HepG2 (cell line): ENCODE data around the gene FAM120AOS. TPM values are rescaled to one million over a fixed set of nuclear protein-coding genes. Genes with fewer than 3 reads are reported as not detected.
A peak's percentile ranks its signal among the peaks of the same experiment; 100 is the strongest.

Experiments
- FOXK2 ChIP-seq: fragments of 450-650 bp; IDR thresholded peaks from 2 replicates; pipeline ENCODE4 v1.6.1; 2016
- FOXO1 ChIP-seq: sonication (generic); formaldehyde crosslinking; IDR thresholded peaks from 2 replicates; pipeline ENCODE4 v1.4.0; 2020; ENCODE audit warnings: missing genetic modification reagents
- HNRNPL ChIP-seq: fragments of 200-400 bp; formaldehyde crosslinking; IDR thresholded peaks from 2 replicates; pipeline ENCODE4 v1.6.1; 2017; ENCODE audit warnings: mild to moderate bottlenecking, low read depth, low read length
- HNRNPLL ChIP-seq: fragments of 200-400 bp; formaldehyde crosslinking; IDR thresholded peaks from 2 replicates; pipeline ENCODE4 v1.6.1; 2017; ENCODE audit warnings: mild to moderate bottlenecking, low read depth, low read length; ENCODE audit not compliant: poor library complexity, severe bottlenecking
- ISL2 ChIP-seq: sonication (generic); formaldehyde crosslinking; IDR thresholded peaks from 2 replicates; pipeline ENCODE4 v1.5.0; 2020; ENCODE audit warnings: missing genetic modification reagents
- KMT2A ChIP-seq: sonication (generic); formaldehyde crosslinking; IDR thresholded peaks from 2 replicates; pipeline ENCODE4 v1.4.0; 2020; ENCODE audit warnings: missing genetic modification reagents
- MYC ChIP-seq: sonication (generic); formaldehyde crosslinking; IDR thresholded peaks from 2 replicates; pipeline ENCODE4 v1.9.0; 2021; ENCODE audit warnings: missing genetic modification reagents, borderline replicate concordance
- NFKBIZ ChIP-seq: IDR thresholded peaks from 2 replicates; pipeline ENCODE4 v1.6.1; 2018; ENCODE audit warnings: missing genetic modification reagents, missing compliant biosample characterization
- NONO ChIP-seq, 2 experiments: fragments of 450-650 bp in 1 of 2; sonication (generic) in 1 of 2; formaldehyde crosslinking in 1 of 2; IDR thresholded peaks in 1 of 2; conservative IDR thresholded peaks in 1 of 2; 2 replicates each; pipeline versions ENCODE4 v1.6.1 to v1.8.0; 2017 to 2022; ENCODE audit warnings: mild to moderate bottlenecking in 1 of 2, missing genetic modification reagents in 1 of 2, moderate library complexity in 1 of 2
- POGZ ChIP-seq: sonication (generic); formaldehyde crosslinking; IDR thresholded peaks from 2 replicates; pipeline ENCODE4 v1.4.0; 2020; ENCODE audit warnings: mild to moderate bottlenecking, missing genetic modification reagents
- SATB2 ChIP-seq: sonication (generic); formaldehyde crosslinking; IDR thresholded peaks from 2 replicates; pipeline ENCODE4 v1.5.0; 2020; ENCODE audit warnings: missing genetic modification reagents
- SPEN ChIP-seq: sonication (generic); formaldehyde crosslinking; IDR thresholded peaks from 2 replicates; pipeline ENCODE4 v1.5.1; 2020; ENCODE audit warnings: low read depth, mild to moderate bottlenecking, missing genetic modification reagents
- SRSF1 ChIP-seq: fragments of 200-400 bp; formaldehyde crosslinking; optimal IDR thresholded peaks from 2 replicates; pipeline ENCODE3; 2017; ENCODE audit warnings: mild to moderate bottlenecking, low read depth, low read length, moderate library complexity
- TBX2 ChIP-seq: sonication (generic); formaldehyde crosslinking; IDR thresholded peaks from 2 replicates; pipeline ENCODE4 v1.5.0; 2020; ENCODE audit warnings: missing genetic modification reagents, mild to moderate bottlenecking, borderline replicate concordance
- ZFY ChIP-seq: sonication (generic); formaldehyde crosslinking; IDR thresholded peaks from 2 replicates; pipeline ENCODE4 v1.4.0; 2020; ENCODE audit warnings: missing genetic modification reagents
- ZNF101 ChIP-seq: sonication (generic); formaldehyde crosslinking; IDR thresholded peaks from 2 replicates; pipeline ENCODE4 v1.4.0; 2020; ENCODE audit warnings: mild to moderate bottlenecking, low read depth, missing genetic modification reagents, borderline replicate concordance
- ZNF138 ChIP-seq: sonication (generic); formaldehyde crosslinking; IDR thresholded peaks from 2 replicates; pipeline ENCODE4 v1.5.0; 2020; ENCODE audit warnings: mild to moderate bottlenecking, low read depth, missing genetic modification reagents
- ZNF230 ChIP-seq: sonication (generic); formaldehyde crosslinking; IDR thresholded peaks from 2 replicates; pipeline ENCODE4 v1.4.0; 2020; ENCODE audit warnings: mild to moderate bottlenecking, missing genetic modification reagents
- ZNF256 ChIP-seq: sonication (generic); formaldehyde crosslinking; conservative IDR thresholded peaks from 2 replicates; pipeline ENCODE4 v1.4.0; 2020; ENCODE audit warnings: missing genetic modification reagents
- ZNF549 ChIP-seq: sonication (generic); formaldehyde crosslinking; IDR thresholded peaks from 2 replicates; pipeline ENCODE4 v1.5.0; 2020; ENCODE audit warnings: missing genetic modification reagents
- ZSCAN21 ChIP-seq: sonication (generic); formaldehyde crosslinking; IDR thresholded peaks from 2 replicates; pipeline ENCODE4 v1.8.0; 2022; ENCODE audit warnings: mild to moderate bottlenecking, missing genetic modification reagents, moderate library complexity, borderline replicate concordance
- polyA plus RNA-seq, 8 experiments: library from polyadenylated mRNA; depleted of rRNA in 3 of 8; stranded (reverse) in 7 of 8; unstranded in 1 of 8; fragments of >200 nt; fragmentation: Illumina TruSeq in 4 of 8; extraction: Trizol in 4 of 8; gene quantifications; 2 replicates each; pipeline versions ENCODE4 v1.2.1 to v1.2.3, GENCODE V29; 2011 to 2016; ENCODE audit warnings: low read depth in 4 of 8, missing spikeins in 1 of 8, mixed read lengths in 1 of 8; ENCODE audit not compliant: insufficient read depth in 1 of 8
- total RNA-seq, 5 experiments: library from RNA; depleted of rRNA; stranded (reverse); fragments of >200 nt; fragmentation: Illumina TruSeq; extraction: Trizol; gene quantifications; 2 replicates each; pipeline ENCODE4 v1.2.3, GENCODE V29; 2016; ENCODE audit warnings: low read depth in 1 of 5
- TF ChIP-seq, protein P1 (sequence below): sonication (generic); formaldehyde crosslinking; IDR thresholded peaks from 2 replicates; pipeline ENCODE4 v1.5.1; 2020; ENCODE audit warnings: missing genetic modification reagents, mild to moderate bottlenecking, borderline replicate concordance
- TF ChIP-seq, protein P2 (sequence below): sonication (generic); formaldehyde crosslinking; IDR thresholded peaks from 2 replicates; pipeline ENCODE4 v1.4.0; 2020; ENCODE audit warnings: missing genetic modification reagents
- TF ChIP-seq, protein P3 (sequence below): sonication (generic); formaldehyde crosslinking; IDR thresholded peaks from 2 replicates; pipeline ENCODE4 v1.8.1; 2023; ENCODE audit warnings: mild to moderate bottlenecking, missing genetic modification reagents
- TF ChIP-seq, protein P4 (sequence below): IDR thresholded peaks from 2 replicates; pipeline ENCODE4 v1.6.1; 2016; ENCODE audit warnings: low read depth, control low read depth

FAM120AOS gene
- total and polyA plus RNA-seq, 2 of the 13 experiments (the other 11 are each of a cell fraction or from before 2014, with no cell fraction given): 28.2 to 34.6 TPM

DNA sequence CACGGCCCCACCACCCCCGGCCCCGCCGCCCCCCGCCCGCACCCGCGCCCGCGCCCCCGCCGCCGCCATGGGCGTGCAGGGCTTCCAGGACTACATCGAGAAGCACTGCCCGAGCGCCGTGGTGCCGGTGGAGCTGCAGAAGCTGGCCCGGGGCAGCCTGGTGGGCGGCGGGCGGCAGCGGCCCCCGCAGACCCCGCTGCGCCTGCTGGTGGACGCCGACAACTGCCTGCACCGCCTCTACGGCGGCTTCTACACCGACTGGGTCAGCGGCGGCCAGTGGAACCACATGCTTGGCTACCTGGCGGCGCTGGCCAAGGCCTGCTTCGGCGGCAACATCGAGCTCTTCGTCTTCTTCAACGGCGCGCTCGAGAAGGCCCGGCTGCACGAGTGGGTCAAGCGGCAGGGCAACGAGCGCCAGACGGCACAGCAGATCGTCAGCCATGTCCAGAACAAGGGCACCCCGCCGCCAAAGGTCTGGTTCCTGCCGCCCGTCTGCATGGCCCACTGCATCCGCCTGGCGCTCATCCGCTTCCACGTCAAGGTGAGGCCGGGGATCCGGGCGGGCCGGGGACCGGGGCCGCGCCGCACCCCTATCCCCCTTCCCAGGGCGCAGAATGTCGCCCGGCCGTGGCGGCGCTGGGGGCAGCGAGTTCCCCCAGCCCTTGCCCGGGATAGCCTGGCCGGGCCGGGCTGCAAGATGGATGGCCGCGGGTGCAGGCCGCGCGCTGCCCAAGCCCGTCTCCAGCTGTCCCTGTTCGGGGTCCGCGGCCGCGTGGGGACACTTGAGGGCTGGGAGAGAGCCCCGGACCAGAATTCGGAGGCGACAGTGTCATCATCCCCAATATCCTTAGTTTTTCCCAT, 1.3 kb downstream of the FAM120AOS start (continued):
- TF ChIP-seq FOXO1 (CRISPR knock-in tag) (peak; percentile 10; the same call in 1 of the 2 replicates), KMT2A (CRISPR knock-in tag) (peak; percentile 54; the same call in 1 of the 2 replicates), TBX2 (peak; percentile 55; the same call in 1 of the 2 replicates), POGZ (CRISPR knock-in tag) (no peak), ZNF256 (CRISPR knock-in tag) (0 out of 2 replicates have a peak, but pooled peaks have one; percentile 35), NONO (IDR thresholded peaks at IDR 0.05) (no peak), NONO (CRISPR knock-in tag; conservative IDR thresholded peaks at IDR 0.05) (0 out of 2 replicates have a peak, but pooled peaks have one; percentile 32), ZNF138 (CRISPR knock-in tag) (peak; percentile 23; the same call in 1 of the 2 replicates), SRSF1 (peak; percentile 24), ZSCAN21 (CRISPR knock-in tag) (peak; percentile 51; the same call in 1 of the 2 replicates), NFKBIZ (CRISPR knock-in tag) (no peak), SPEN (CRISPR knock-in tag) (peak; percentile 75), ZNF549 (CRISPR knock-in tag) (no peak), MYC (CRISPR knock-in tag) (peak; percentile 60; the same call in 1 of the 2 replicates), ZFY (CRISPR knock-in tag) (peak; percentile 78), HNRNPL (0 out of 2 replicates have a peak, but pooled peaks have one; percentile 44), SATB2 (CRISPR knock-in tag) (peak; percentile 36; the same call in 1 of the 2 replicates), HNRNPLL (no peak), FOXK2 (no peak), ISL2 (CRISPR knock-in tag) (no peak), ZNF101 (CRISPR knock-in tag) (0 out of 2 replicates have a peak, but pooled peaks have one; percentile 64), ZNF230 (CRISPR knock-in tag) (peak; percentile 74; the same call in 1 of the 2 replicates)
- TF ChIP-seq, protein P1, sequence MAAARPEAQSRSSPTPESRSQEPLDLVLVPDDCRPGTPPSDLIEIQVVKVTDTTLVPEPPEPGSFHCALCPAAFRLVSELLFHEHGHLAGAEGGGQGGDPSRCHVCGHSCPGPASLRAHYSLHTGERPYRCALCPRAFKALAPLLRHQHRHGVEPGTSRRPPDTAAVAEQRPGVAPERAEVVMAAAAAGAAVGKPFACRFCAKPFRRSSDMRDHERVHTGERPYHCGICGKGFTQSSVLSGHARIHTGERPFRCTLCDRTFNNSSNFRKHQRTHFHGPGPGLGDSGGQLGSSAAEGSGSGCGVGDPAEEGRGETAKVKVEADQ (CRISPR knock-in tag): 0 out of 2 replicates have a peak, but pooled peaks have one; percentile 23
- TF ChIP-seq, protein P2, sequence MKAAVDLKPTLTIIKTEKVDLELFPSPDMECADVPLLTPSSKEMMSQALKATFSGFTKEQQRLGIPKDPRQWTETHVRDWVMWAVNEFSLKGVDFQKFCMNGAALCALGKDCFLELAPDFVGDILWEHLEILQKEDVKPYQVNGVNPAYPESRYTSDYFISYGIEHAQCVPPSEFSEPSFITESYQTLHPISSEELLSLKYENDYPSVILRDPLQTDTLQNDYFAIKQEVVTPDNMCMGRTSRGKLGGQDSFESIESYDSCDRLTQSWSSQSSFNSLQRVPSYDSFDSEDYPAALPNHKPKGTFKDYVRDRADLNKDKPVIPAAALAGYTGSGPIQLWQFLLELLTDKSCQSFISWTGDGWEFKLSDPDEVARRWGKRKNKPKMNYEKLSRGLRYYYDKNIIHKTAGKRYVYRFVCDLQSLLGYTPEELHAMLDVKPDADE (CRISPR knock-in tag): peak; percentile 68; the same call in 1 of the 2 replicates
- TF ChIP-seq, protein P3, sequence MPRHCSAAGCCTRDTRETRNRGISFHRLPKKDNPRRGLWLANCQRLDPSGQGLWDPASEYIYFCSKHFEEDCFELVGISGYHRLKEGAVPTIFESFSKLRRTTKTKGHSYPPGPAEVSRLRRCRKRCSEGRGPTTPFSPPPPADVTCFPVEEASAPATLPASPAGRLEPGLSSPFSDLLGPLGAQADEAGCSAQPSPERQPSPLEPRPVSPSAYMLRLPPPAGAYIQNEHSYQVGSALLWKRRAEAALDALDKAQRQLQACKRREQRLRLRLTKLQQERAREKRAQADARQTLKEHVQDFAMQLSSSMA (CRISPR knock-in tag): peak; percentile 80; the same call in 1 of the 2 replicates
- TF ChIP-seq, protein P4, sequence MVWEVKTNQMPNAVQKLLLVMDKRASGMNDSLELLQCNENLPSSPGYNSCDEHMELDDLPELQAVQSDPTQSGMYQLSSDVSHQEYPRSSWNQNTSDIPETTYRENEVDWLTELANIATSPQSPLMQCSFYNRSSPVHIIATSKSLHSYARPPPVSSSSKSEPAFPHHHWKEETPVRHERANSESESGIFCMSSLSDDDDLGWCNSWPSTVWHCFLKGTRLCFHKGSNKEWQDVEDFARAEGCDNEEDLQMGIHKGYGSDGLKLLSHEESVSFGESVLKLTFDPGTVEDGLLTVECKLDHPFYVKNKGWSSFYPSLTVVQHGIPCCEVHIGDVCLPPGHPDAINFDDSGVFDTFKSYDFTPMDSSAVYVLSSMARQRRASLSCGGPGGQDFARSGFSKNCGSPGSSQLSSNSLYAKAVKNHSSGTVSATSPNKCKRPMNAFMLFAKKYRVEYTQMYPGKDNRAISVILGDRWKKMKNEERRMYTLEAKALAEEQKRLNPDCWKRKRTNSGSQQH (CRISPR knock-in tag): 0 out of 2 replicates have a peak, but pooled peaks have one; percentile 31
